Endothelial cell of umbilical vein (primary cell): ENCODE results near the gene MAP4K4. TPM values are rescaled to one million over a fixed set of nuclear protein-coding genes. Genes with fewer than 3 reads are reported as not detected.

Source experiments
- BruUV-seq: library from RNA; stranded (reverse); fragments of 400-500 nt; replicated peaks from 2 replicates; lab custom pipeline; 2021; lab: Mats Ljungman, UMichigan
- CTCF ChIA-PET: fragments of 300-600, 350-600 bp; sonication (Branson Sonifier 250); formaldehyde crosslinking; loops from one replicate; lab custom pipeline; 2021; ENCODE audit warnings: antibody characterized with exemption, inconsistent platforms; lab: Charles Lee
- POLR2A ChIA-PET: fragments of 300-600, 350-600 bp; sonication (Branson Sonifier 250); formaldehyde crosslinking; loops from one replicate; lab custom pipeline; 2021; ENCODE audit warnings: antibody characterized with exemption, inconsistent platforms; lab: Charles Lee
- DNase-seq: peaks from one replicate; pipeline ENCODE4 v3.0.0-alpha.2; 2011; ENCODE audit warnings: low read depth, low spot score
- FAIRE-seq: peaks from 2 replicates; lab custom pipeline; 2011; peaks lifted over from hg19 to GRCh38; lab: Jason Lieb, UNC
- H2AFZ ChIP-seq: 2 replicates; pipeline ENCODE4 v1.6.0; 2012; ENCODE audit warnings: low read depth, low read length, control low read depth, inconsistent platforms
- H3K27ac ChIP-seq: 2 replicates; pipeline ENCODE4 v1.5.1; 2011; ENCODE audit warnings: low read depth, mild to moderate bottlenecking, control low read depth, low read length, moderate library complexity; ENCODE audit not compliant: insufficient read depth
- H3K27me3 ChIP-seq, 2 experiments: 2 replicates each; pipeline versions ENCODE4 v1.6.0 to v1.6.1; 2011; ENCODE audit warnings: low read length in 2 of 2, mixed read lengths in 1 of 2; ENCODE audit not compliant: control insufficient read depth in 2 of 2, insufficient read depth in 2 of 2
- H3K36me3 ChIP-seq, 2 experiments: 2 replicates in 1 of 2; 3 replicates in 1 of 2; pipeline ENCODE4 v1.5.1; 2011; ENCODE audit warnings: low read length in 2 of 2, mild to moderate bottlenecking in 1 of 2, moderate library complexity in 1 of 2; ENCODE audit not compliant: control insufficient read depth in 2 of 2, insufficient read depth in 2 of 2; ENCODE audit errors: extremely low read depth in 1 of 2
- H3K4me1 ChIP-seq: 3 replicates; pipeline ENCODE4 v1.5.1; 2011; ENCODE audit warnings: mild to moderate bottlenecking, low read length; ENCODE audit not compliant: control insufficient read depth, insufficient read depth; ENCODE audit errors: extremely low read depth
- H3K4me2 ChIP-seq: 2 replicates; pipeline ENCODE4 v1.6.1; 2011; ENCODE audit warnings: low read length, control low read depth, mixed read lengths; ENCODE audit not compliant: insufficient read depth
- H3K4me3 ChIP-seq, 3 experiments: fragments of 200-600 bp in 1 of 3; sonication (generic), shearing (Covaris generic) in 1 of 3; replicated peaks in 1 of 3; 2 replicates each; pipeline ENCODE4 v1.5.1; 2011 to 2016; ENCODE audit warnings: control low read depth in 3 of 3, low read length in 3 of 3, mild to moderate bottlenecking in 2 of 3, inconsistent platforms in 1 of 3, low read depth in 1 of 3, moderate library complexity in 1 of 3; ENCODE audit not compliant: insufficient read depth in 1 of 3
- H3K79me2 ChIP-seq: 2 replicates; pipeline ENCODE4 v1.6.0; 2012; ENCODE audit warnings: low read length, inconsistent platforms; ENCODE audit not compliant: control insufficient read depth, insufficient read depth
- H3K9ac ChIP-seq: replicated peaks from 2 replicates; pipeline ENCODE3; 2011; ENCODE audit warnings: low read length, control low read depth; ENCODE audit not compliant: insufficient read depth; ENCODE audit errors: extremely low read depth
- H3K9me1 ChIP-seq: replicated peaks from 3 replicates; pipeline ENCODE4 v1.6.0; 2011; ENCODE audit warnings: mild to moderate bottlenecking, low read length; ENCODE audit not compliant: control insufficient read depth, insufficient read depth; ENCODE audit errors: extremely low read depth
- H3K9me3 ChIP-seq: replicated peaks from 2 replicates; pipeline ENCODE4 v1.5.1; 2012; ENCODE audit warnings: low read length, inconsistent platforms; ENCODE audit not compliant: control insufficient read depth, insufficient read depth
- H4K20me1 ChIP-seq: replicated peaks from 2 replicates; pipeline ENCODE3; 2011; ENCODE audit warnings: mild to moderate bottlenecking, low read length; ENCODE audit not compliant: control insufficient read depth, insufficient read depth; ENCODE audit errors: extremely low read depth
- EZH2 ChIP-seq: IDR thresholded peaks from 2 replicates; pipeline ENCODE4 v1.6.1; 2012; ENCODE audit warnings: borderline replicate concordance, low read depth, mild to moderate bottlenecking, moderate library complexity, low read length, inconsistent platforms; ENCODE audit not compliant: severe bottlenecking
- FOS ChIP-seq: IDR thresholded peaks from 2 replicates; pipeline ENCODE4 v1.6.1; 2011; ENCODE audit warnings: mild to moderate bottlenecking, low read length, moderate library complexity, borderline replicate concordance; ENCODE audit not compliant: insufficient read depth
- GATA2 ChIP-seq: IDR thresholded peaks from 2 replicates; pipeline ENCODE4 v1.7.0; 2011; ENCODE audit warnings: low read depth, mild to moderate bottlenecking, moderate library complexity, mixed read lengths, low read length; ENCODE audit not compliant: insufficient read length, insufficient read depth
- JUN ChIP-seq: IDR thresholded peaks from 2 replicates; pipeline ENCODE4 v1.6.1; 2011; ENCODE audit warnings: borderline replicate concordance, low read depth; ENCODE audit not compliant: insufficient read length, insufficient read depth
- MAX ChIP-seq: IDR thresholded peaks from 2 replicates; pipeline ENCODE4 v1.6.1; 2011; ENCODE audit not compliant: insufficient read depth, insufficient read length
- MYC ChIP-seq: IDR thresholded peaks from one replicate; pipeline ENCODE4 v1.6.1; 2011; ENCODE audit warnings: mild to moderate bottlenecking, low read depth, low read length
- POLR2A ChIP-seq: IDR thresholded peaks from 2 replicates; pipeline ENCODE4 v1.6.1; 2012; ENCODE audit warnings: low read depth, mild to moderate bottlenecking, control low read depth, low read length
- POLR2AphosphoS5 ChIP-seq: IDR thresholded peaks from 2 replicates; pipeline ENCODE4 v1.6.1; 2012; ENCODE audit warnings: low read depth, mild to moderate bottlenecking, control low read depth, low read length, moderate library complexity; ENCODE audit not compliant: insufficient read depth
- dilution Hi-C: fragments of 300-500 bp; cut with MboI; formaldehyde crosslinking; loops from one replicate; pipeline ENCODE4 v1.15.0; 2019; ENCODE audit warnings: low sequenced_read_pairs; ENCODE audit not compliant: extremely low pct_ligation_motif_present
- intact Hi-C: fragments of 100-400 bp; cut with micrococcal nuclease; formaldehyde crosslinking; loops from one replicate; pipeline ENCODE4 v1.10.0; 2022
- polyA plus RNA-seq, 4 experiments: library from polyadenylated mRNA; depleted of rRNA in 3 of 4; stranded (reverse) in 3 of 4; unstranded in 1 of 4; fragments of >200 nt; gene quantifications; 2 replicates each; pipeline versions ENCODE4 v1.2.1 to v1.2.3, GENCODE V29; 2011 to 2012; ENCODE audit warnings: missing spikeins in 1 of 4
- total RNA-seq: library from RNA; stranded (reverse); gene quantifications from 2 replicates; pipeline ENCODE4 v1.2.3, GENCODE V29; 2021
- TF ChIP-seq, protein P1 (sequence below), 2 donors: IDR thresholded peaks; 1 replicate in 1 of 2; 2 replicates in 1 of 2; pipeline ENCODE4 v1.5.1; 2011; ENCODE audit warnings: low read length in 2 of 2, mild to moderate bottlenecking in 2 of 2, moderate library complexity in 2 of 2, control low read depth in 1 of 2, inconsistent platforms in 1 of 2, low read depth in 1 of 2; ENCODE audit not compliant: insufficient read depth in 1 of 2; ENCODE audit errors: extremely low read depth in 1 of 2

The MAP4K4 gene
- total and polyA plus RNA-seq, 2 donors (not counting 3 experiments of a cell fraction or from before 2014, with no cell fraction given) = 79.4 to 269 TPM

- Histone ChIP-seq H3K9me1 (no peaks in the 10 kb centered on the region), H4K20me1 (peaks cover 15% of the 10 kb centered on the region), H3K27ac (no peak overlapping the region), H3K9me3 (no peaks in the 10 kb centered on the region), H3K36me3 (peaks cover 0 to 9% of the 10 kb centered on the region in 2 experiments), H3K9ac (no peak overlapping the region), H2AFZ (no peak overlapping the region), H3K27me3 (no peaks in the 10 kb centered on the region), H3K4me2 (no peak overlapping the region), H3K79me2 (peaks cover 97% of the 10 kb centered on the region), H3K4me1 (peaks cover 51% of the 10 kb centered on the region), H3K4me3 (no peak overlapping the region)
- POLR2A ChIA-PET = interaction anchor here (0.5 kb wide), 1 partner anchor 63 kb away, joined by 3 read pairs; no protein-coding TSS in a partner anchor
- BruUV-seq = no TSS peak
- no peak for DNase-seq
- CTCF ChIA-PET = interaction anchor here (1.0 to 1.8 kb wide), 12 partner anchors 9 to 479 kb away, joined by 3 to 13 read pairs (median 4); partner anchors contain the start of gene MAP4K4
- dilution Hi-C loops (no loop called here), intact Hi-C loops (loop anchor here (2.0 kb wide), 4 partner anchors 51 to 303 kb away; no protein-coding TSS in a partner anchor)
- TF ChIP-seq EZH2 = no peak
- FAIRE-seq = no peak
Observed at GRCh38 chr2:101821828-101822458, 124.4 kb downstream of the MAP4K4 start.

GRCh38 chr2:101823347-101823791, 125.9 kb downstream of the MAP4K4 start:
- Histone ChIP-seq H3K4me2 (peak overlapping the region; percentile 9), H3K9ac (no peak overlapping the region), H3K27me3 (no peaks in the 10 kb centered on the region), H3K36me3 (peaks cover 0 to 14% of the 10 kb centered on the region in 2 experiments), H3K9me3 (no peaks in the 10 kb centered on the region), H2AFZ (no peak overlapping the region), H4K20me1 (peaks cover 13% of the 10 kb centered on the region), H3K4me3 (no peak overlapping the region), H3K27ac (peak overlapping the region; percentile 30), H3K4me1 (peaks cover 54% of the 10 kb centered on the region), H3K9me1 (no peaks in the 10 kb centered on the region), H3K79me2 (peaks cover 97% of the 10 kb centered on the region)
- intact Hi-C loops = loop anchor here (2.0 kb wide), 4 partner anchors 53 to 305 kb away; no protein-coding TSS in a partner anchor
- no TSS peak for BruUV-seq
- ChIA-PET POLR2A (no interaction called here), CTCF (interaction anchor here (0.5 to 10.3 kb wide), 11 partner anchors 8 to 481 kb away, joined by 3 to 90 read pairs (median 7); partner anchors contain the start of gene MAP4K4)
- peak; percentile 79 for DNase-seq
- TF ChIP-seq, protein P1, sequence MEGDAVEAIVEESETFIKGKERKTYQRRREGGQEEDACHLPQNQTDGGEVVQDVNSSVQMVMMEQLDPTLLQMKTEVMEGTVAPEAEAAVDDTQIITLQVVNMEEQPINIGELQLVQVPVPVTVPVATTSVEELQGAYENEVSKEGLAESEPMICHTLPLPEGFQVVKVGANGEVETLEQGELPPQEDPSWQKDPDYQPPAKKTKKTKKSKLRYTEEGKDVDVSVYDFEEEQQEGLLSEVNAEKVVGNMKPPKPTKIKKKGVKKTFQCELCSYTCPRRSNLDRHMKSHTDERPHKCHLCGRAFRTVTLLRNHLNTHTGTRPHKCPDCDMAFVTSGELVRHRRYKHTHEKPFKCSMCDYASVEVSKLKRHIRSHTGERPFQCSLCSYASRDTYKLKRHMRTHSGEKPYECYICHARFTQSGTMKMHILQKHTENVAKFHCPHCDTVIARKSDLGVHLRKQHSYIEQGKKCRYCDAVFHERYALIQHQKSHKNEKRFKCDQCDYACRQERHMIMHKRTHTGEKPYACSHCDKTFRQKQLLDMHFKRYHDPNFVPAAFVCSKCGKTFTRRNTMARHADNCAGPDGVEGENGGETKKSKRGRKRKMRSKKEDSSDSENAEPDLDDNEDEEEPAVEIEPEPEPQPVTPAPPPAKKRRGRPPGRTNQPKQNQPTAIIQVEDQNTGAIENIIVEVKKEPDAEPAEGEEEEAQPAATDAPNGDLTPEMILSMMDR (IDR thresholded peaks at IDR 0.05; ENCODE audit: extremely low read depth in 1 of 2, insufficient read depth in 1 of 2, low read depth in 1 of 2, low read length in 2 of 2) = peak; percentile 54 to 67
- TF ChIP-seq POLR2A = no peak
- no peak for TF ChIP-seq MYC
- TF ChIP-seq FOS = peak; percentile 5
- TF ChIP-seq JUN = peak; percentile 27
- TF ChIP-seq MAX = no peak
- TF ChIP-seq POLR2AphosphoS5 = peak; percentile 44
- no peak for TF ChIP-seq EZH2
- peak; percentile 77 for TF ChIP-seq GATA2
- FAIRE-seq = peak; percentile 70
- dilution Hi-C loops = no loop called here
